A673 (cell line): ENCODE measurements around the gene VGLL3. TPM values are rescaled to one million over a fixed set of nuclear protein-coding genes. Genes with fewer than 3 reads are reported as not detected.
A peak's percentile ranks its signal among the peaks of the same experiment; 100 is the strongest.

Experiments
- BruUV-seq: library from RNA; stranded (reverse); fragments of 400-500 nt; replicated peaks from 2 replicates; lab custom pipeline; 2021; lab: Mats Ljungman, UMichigan
- CTCF ChIA-PET: fragments of 300-600 bp; sonication (Branson Sonifier 250); formaldehyde crosslinking; loops from one replicate; lab custom pipeline; 2022; ENCODE audit warnings: antibody characterized with exemption; lab: Charles Lee
- POLR2A ChIA-PET: fragments of 300-600 bp; sonication (Branson Sonifier 250); formaldehyde crosslinking; loops from one replicate; lab custom pipeline; 2022; ENCODE audit warnings: antibody characterized with exemption; ENCODE audit not compliant: low non-redundant PET; lab: Charles Lee
- DNase-seq: peaks from one replicate; pipeline ENCODE4 v3.0.0-alpha.2; 2015; ENCODE audit warnings: low spot score
- H3K27ac ChIP-seq: fragments of 200-600 bp; sonication (generic); 2 replicates; pipeline ENCODE4 v1.5.1; 2016; ENCODE audit warnings: mixed run types, low read depth, mild to moderate bottlenecking, mixed read lengths, antibody characterized with exemption, low read length; ENCODE audit not compliant: poor library complexity, severe bottlenecking
- H3K27me3 ChIP-seq: fragments of 200-600 bp; sonication (generic); replicated peaks from 2 replicates; pipeline ENCODE4 v1.6.1; 2017; ENCODE audit warnings: mixed run types, low read depth, mild to moderate bottlenecking, mixed read lengths, antibody characterized with exemption, low read length; ENCODE audit not compliant: insufficient read depth, poor library complexity
- H3K36me3 ChIP-seq: fragments of 200-600 bp; sonication (generic); 2 replicates; pipeline ENCODE4 v1.6.1; 2016; ENCODE audit warnings: mixed run types, mild to moderate bottlenecking, mixed read lengths, antibody characterized with exemption, low read length; ENCODE audit not compliant: insufficient read depth, poor library complexity, severe bottlenecking
- H3K4me1 ChIP-seq: fragments of 200-600 bp; sonication (generic); 2 replicates; pipeline ENCODE4 v1.6.1; 2017; ENCODE audit warnings: mixed run types, mild to moderate bottlenecking, mixed read lengths, antibody characterized with exemption, low read length; ENCODE audit not compliant: insufficient read depth, poor library complexity, severe bottlenecking
- H3K4me3 ChIP-seq: fragments of 200-600 bp; sonication (generic); 2 replicates; pipeline ENCODE4 v1.5.1; 2016; ENCODE audit warnings: low read depth, mixed run types, mild to moderate bottlenecking, mixed read lengths, low read length; ENCODE audit not compliant: poor library complexity, severe bottlenecking
- H3K9me3 ChIP-seq: fragments of 200-600 bp; sonication (generic); 2 replicates; pipeline ENCODE4 v1.6.1; 2016; ENCODE audit warnings: mixed run types, low read depth, mild to moderate bottlenecking, mixed read lengths, antibody characterized with exemption, low read length; ENCODE audit not compliant: poor library complexity, severe bottlenecking
- CTCF ChIP-seq: fragments of 300-800, 200-600 bp; sonication (generic); conservative IDR thresholded peaks from 2 replicates; pipeline ENCODE4 v1.5.1; 2017; ENCODE audit warnings: low read depth, mild to moderate bottlenecking, antibody characterized with exemption, low read length, moderate library complexity, mixed read lengths
- EZH2 ChIP-seq: fragments of 200-600 bp; sonication (generic); IDR thresholded peaks from 2 replicates; pipeline ENCODE4 v1.6.1; 2017; ENCODE audit warnings: borderline replicate concordance, low read depth, mild to moderate bottlenecking, mixed read lengths, antibody characterized with exemption, low read length; ENCODE audit not compliant: poor library complexity, severe bottlenecking
- intact Hi-C: fragments of 100-400 bp; cut with micrococcal nuclease; formaldehyde crosslinking; loops from one replicate; pipeline ENCODE4 v1.10.0; 2022; ENCODE audit not compliant: unreplicated experiment
- total RNA-seq: library from RNA; stranded (reverse); gene quantifications from 2 replicates; pipeline ENCODE4 v1.2.3, GENCODE V29; 2021

VGLL3 gene
- total RNA-seq, 1 experiment from 2014 or later = 26.8 TPM

GRCh38 chr3:86988235-86988634, 2.7 kb downstream of the VGLL3 start:
- BruUV-seq = no TSS peak
- H3K4me1 ChIP-seq = peaks cover 62% of the 10 kb centered on the region
- POLR2A ChIA-PET = no interaction called here
- no peaks in the 10 kb centered on the region for H3K27me3 ChIP-seq
- H3K9me3 ChIP-seq = no peaks in the 10 kb centered on the region
- no peak overlapping the region for H3K27ac ChIP-seq
- H3K4me3 ChIP-seq = no peak overlapping the region
- DNase-seq = peak; percentile 20
- no peaks in the 10 kb centered on the region for H3K36me3 ChIP-seq
- intact Hi-C loops = no loop called here
- CTCF ChIA-PET = no interaction called here
- TF ChIP-seq CTCF (no peak), EZH2 (no peak)

GRCh38 chr3:86987421-86987715, 3.6 kb downstream of the VGLL3 start:
- H3K27me3 ChIP-seq = no peaks in the 10 kb centered on the region
- no TSS peak for BruUV-seq
- DNase-seq = no peak
- peak overlapping the region; percentile 63 for H3K27ac ChIP-seq
- ChIA-PET POLR2A (no interaction called here), CTCF (no interaction called here)
- peaks cover 62% of the 10 kb centered on the region for H3K4me1 ChIP-seq
- H3K4me3 ChIP-seq = peak overlapping the region; percentile 28
- H3K9me3 ChIP-seq = no peaks in the 10 kb centered on the region
- H3K36me3 ChIP-seq = no peaks in the 10 kb centered on the region
- intact Hi-C loops = no loop called here
- TF ChIP-seq EZH2 (no peak), CTCF (no peak)

- no peaks in the 10 kb centered on the region for H3K9me3 ChIP-seq
- H3K4me1 ChIP-seq = peaks cover 56% of the 10 kb centered on the region
- no TSS peak for BruUV-seq
- no peaks in the 10 kb centered on the region for H3K27me3 ChIP-seq
- peak; percentile 67 for DNase-seq
- ChIA-PET POLR2A (no interaction called here), CTCF (no interaction called here)
- no peaks in the 10 kb centered on the region for H3K36me3 ChIP-seq
- peak overlapping the region; percentile 63 for H3K27ac ChIP-seq
- H3K4me3 ChIP-seq = peak overlapping the region; percentile 28
- intact Hi-C loops = no loop called here
- TF ChIP-seq EZH2 = no peak
These were observed 4.1 kb downstream of the VGLL3 start for GRCh38 chr3:86986671-86987420.
